Urinary bladder (tissue), 4 donors: Measurements from ENCODE around the gene SCUBE1. TPM values are rescaled to one million over a fixed set of nuclear protein-coding genes. Genes with fewer than 3 reads are reported as not detected.

Experiments used
- DNase-seq: peaks from one replicate; pipeline ENCODE4 v3.0.0-alpha.2; 2015; ENCODE audit errors: extremely low spot score
- H3K27ac ChIP-seq: one replicate; pipeline ENCODE4 v1.5.1; 2013; ENCODE audit warnings: low read depth, mild to moderate bottlenecking, moderate library complexity
- H3K36me3 ChIP-seq: one replicate; pipeline ENCODE4 v1.6.1; 2013; ENCODE audit warnings: mild to moderate bottlenecking, moderate library complexity; ENCODE audit not compliant: insufficient read depth
- H3K4me1 ChIP-seq: one replicate; pipeline ENCODE4 v1.6.1; 2013; ENCODE audit warnings: mild to moderate bottlenecking, moderate library complexity; ENCODE audit not compliant: insufficient read depth
- H3K4me3 ChIP-seq: one replicate; pipeline ENCODE4 v1.5.1; 2013; ENCODE audit warnings: low read depth, low read length
- WGBS: extraction: QIAGEN DNeasy Blood & Tissue Kit; methylation state at CpG from one replicate; pipeline ENCODE4 v1.1.7; 2013; 5-methylcytosine and 5-hydroxymethylcytosine counted together
- polyA plus RNA-seq: library from polyadenylated mRNA; stranded (reverse); fragments of 200-250 nt; gene quantifications from one replicate; pipeline ENCODE4 v1.2.3, GENCODE V29; 2013
- total RNA-seq: library from RNA; depleted of rRNA; stranded (reverse); fragments of >200 nt; gene quantifications from one replicate; pipeline ENCODE4 v1.2.3, GENCODE V29; 2014
- donor health status: healthy with polysubstance abuse.
- donor health status: healthy.

The SCUBE1 gene
- total and polyA plus RNA-seq, 2 donors = 0.86 to 1.2 TPM

- no peak overlapping the region for H3K27ac ChIP-seq
- 86% methylated on average over 7 of the region's 7 CpGs for WGBS
Observed at GRCh38 chr22:43270949-43271348, 72.2 kb downstream of the SCUBE1 start.

GRCh38 chr22:43270314-43270908 is 72.8 kb downstream of the SCUBE1 start:
- WGBS = 78% methylated on average over 13 of the region's 13 CpGs
- no peak overlapping the region for H3K4me3 ChIP-seq
- H3K4me1 ChIP-seq = no peaks in the 10 kb centered on the region
- no peak overlapping the region for H3K27ac ChIP-seq
- H3K36me3 ChIP-seq = no peaks in the 10 kb centered on the region
- DNase-seq = no peak

More at GRCh38 chr22:43270949-43271348, 72.2 kb downstream of the SCUBE1 start:
- no peaks in the 10 kb centered on the region for H3K4me1 ChIP-seq
- DNase-seq = no peak
- H3K4me3 ChIP-seq = no peak overlapping the region
- no peaks in the 10 kb centered on the region for H3K36me3 ChIP-seq

- DNase-seq = no peak
- no peak overlapping the region for H3K4me3 ChIP-seq
- no peak overlapping the region for H3K27ac ChIP-seq
- 65% methylated on average over 14 of the region's 14 CpGs for WGBS
- H3K4me1 ChIP-seq = no peaks in the 10 kb centered on the region
- no peaks in the 10 kb centered on the region for H3K36me3 ChIP-seq
Observed at GRCh38 chr22:43269646-43270045, 73.5 kb downstream of the SCUBE1 start.

GRCh38 chr22:43269246-43269645 is 73.9 kb downstream of the SCUBE1 start:
- no peaks in the 10 kb centered on the region for H3K4me1 ChIP-seq
- H3K4me3 ChIP-seq = no peak overlapping the region
- no peaks in the 10 kb centered on the region for H3K36me3 ChIP-seq
- 55% methylated on average over 16 of the region's 16 CpGs for WGBS
- no peak for DNase-seq
- no peak overlapping the region for H3K27ac ChIP-seq

GRCh38 chr22:43267981-43268660 is 75.1 kb downstream of the SCUBE1 start:
- Histone ChIP-seq H3K27ac (no peak overlapping the region), H3K4me1 (no peaks in the 10 kb centered on the region), H3K36me3 (no peaks in the 10 kb centered on the region), H3K4me3 (no peak overlapping the region)
- no peak for DNase-seq
- WGBS = 84% methylated on average over 13 of the region's 13 CpGs

GRCh38 chr22:43267332-43267980 is 75.7 kb downstream of the SCUBE1 start:
- no peak overlapping the region for H3K4me3 ChIP-seq
- no peak overlapping the region for H3K27ac ChIP-seq
- no peaks in the 10 kb centered on the region for H3K36me3 ChIP-seq
- no peaks in the 10 kb centered on the region for H3K4me1 ChIP-seq
- no peak for DNase-seq
- WGBS = 91% methylated on average over 13 of the region's 13 CpGs

GRCh38 chr22:43266076-43266475 is 77.1 kb downstream of the SCUBE1 start:
- DNase-seq = no peak
- H3K4me3 ChIP-seq = no peak overlapping the region
- H3K27ac ChIP-seq = no peak overlapping the region
- no peaks in the 10 kb centered on the region for H3K4me1 ChIP-seq
- WGBS = 79% methylated on average over 9 of the region's 9 CpGs
- H3K36me3 ChIP-seq = no peaks in the 10 kb centered on the region

- peak; percentile 67 for DNase-seq
- WGBS = 8% methylated on average over 27 of the region's 27 CpGs
- Histone ChIP-seq H3K4me1 (no peaks in the 10 kb centered on the region), H3K27ac (no peak overlapping the region), H3K36me3 (no peaks in the 10 kb centered on the region), H3K4me3 (no peak overlapping the region)
Observed at GRCh38 chr22:43263645-43264514, 79.3 kb downstream of the SCUBE1 start.

- no peak for DNase-seq
- 42% methylated on average over 19 of the region's 19 CpGs for WGBS
Observed at GRCh38 chr22:43262990-43263644, 80.1 kb downstream of the SCUBE1 start.

GRCh38 chr22:43260331-43261231 is 82.6 kb downstream of the SCUBE1 start:
- no peak for DNase-seq
- no peaks in the 10 kb centered on the region for H3K36me3 ChIP-seq
- no peak overlapping the region for H3K27ac ChIP-seq
- no peak overlapping the region for H3K4me3 ChIP-seq
- H3K4me1 ChIP-seq = no peaks in the 10 kb centered on the region
- 81% methylated on average over 17 of the region's 17 CpGs for WGBS

More at GRCh38 chr22:43262990-43263644, 80.1 kb downstream of the SCUBE1 start:
- Histone ChIP-seq H3K4me3 (no peak overlapping the region), H3K27ac (no peak overlapping the region), H3K4me1 (no peaks in the 10 kb centered on the region), H3K36me3 (no peaks in the 10 kb centered on the region)

- WGBS = 85% methylated on average over 20 of the region's 20 CpGs
- Histone ChIP-seq H3K36me3 (no peaks in the 10 kb centered on the region), H3K27ac (no peak overlapping the region), H3K4me1 (no peaks in the 10 kb centered on the region), H3K4me3 (no peak overlapping the region)
- no peak for DNase-seq
Observed at GRCh38 chr22:43257961-43258360, 85.2 kb downstream of the SCUBE1 start.

GRCh38 chr22:43257549-43257948 is 85.6 kb downstream of the SCUBE1 start:
- DNase-seq = no peak
- H3K36me3 ChIP-seq = no peaks in the 10 kb centered on the region
- no peak overlapping the region for H3K27ac ChIP-seq
- WGBS = 67% methylated on average over 10 of the region's 10 CpGs
- no peaks in the 10 kb centered on the region for H3K4me1 ChIP-seq
- no peak overlapping the region for H3K4me3 ChIP-seq
